HEK293 (cell line): ENCODE data around the gene FUT4.

ENCODE experiments used
- CTCF ChIP-seq: fragments of 450-650 bp; formaldehyde crosslinking; IDR thresholded peaks from 2 replicates; pipeline ENCODE4 v1.5.1; 2016; ENCODE audit warnings: missing biosample characterization, missing genetic modification characterization
- KLF9 ChIP-seq: fragments of 450-650 bp; formaldehyde crosslinking; IDR thresholded peaks from 2 replicates; pipeline ENCODE4 v1.5.1; 2016; ENCODE audit warnings: missing biosample characterization, missing genetic modification characterization, low read depth
- PBX3 ChIP-seq: sonication (generic); formaldehyde crosslinking; IDR thresholded peaks from 2 replicates; pipeline ENCODE4 v1.8.1; 2022; ENCODE audit warnings: mild to moderate bottlenecking, moderate library complexity, missing genetic modification reagents
- TCF7L2 ChIP-seq: IDR thresholded peaks from 2 replicates; pipeline ENCODE4 v1.6.1; 2011; ENCODE audit warnings: low read depth, mild to moderate bottlenecking, inconsistent platforms, low read length, moderate library complexity, borderline replicate concordance
- ZBTB11 ChIP-seq: fragments of 450-650 bp; formaldehyde crosslinking; conservative IDR thresholded peaks from 2 replicates; pipeline ENCODE4 v1.5.1; 2016; ENCODE audit warnings: low read depth, missing biosample characterization, missing genetic modification characterization
- ZBTB6 ChIP-seq: fragments of 450-650 bp; formaldehyde crosslinking; IDR thresholded peaks from 2 replicates; pipeline ENCODE4 v1.5.1; 2017; ENCODE audit warnings: missing biosample characterization, missing genetic modification characterization
- ZNF10 ChIP-seq: fragments of 450-650 bp; formaldehyde crosslinking; IDR thresholded peaks from 2 replicates; pipeline ENCODE4 v1.5.1; 2017; ENCODE audit warnings: missing biosample characterization, missing genetic modification characterization
- ZNF121 ChIP-seq: fragments of 450-650 bp; formaldehyde crosslinking; IDR thresholded peaks from 2 replicates; pipeline ENCODE4 v1.5.1; 2016; ENCODE audit warnings: missing biosample characterization, missing genetic modification characterization
- ZNF274 ChIP-seq, 2 experiments: fragments of 200-500 bp in 1 of 2; fragments of 450-650 bp in 1 of 2; sonication (Bioruptor generic) in 1 of 2; formaldehyde crosslinking in 1 of 2; IDR thresholded peaks; 2 replicates each; pipeline versions ENCODE4 v1.5.1 to v1.6.1; 2014 to 2016; ENCODE audit warnings: borderline replicate concordance in 1 of 2, inconsistent platforms in 1 of 2, low read length in 1 of 2, missing biosample characterization in 1 of 2, missing genetic modification characterization in 1 of 2
- ZNF324 ChIP-seq: fragments of 450-650 bp; formaldehyde crosslinking; IDR thresholded peaks from 2 replicates; pipeline ENCODE4 v1.5.1; 2016; ENCODE audit warnings: missing biosample characterization, missing genetic modification characterization
- ZNF366 ChIP-seq: fragments of 450-650 bp; formaldehyde crosslinking; conservative IDR thresholded peaks from 2 replicates; pipeline ENCODE4 v1.5.1; 2016; ENCODE audit warnings: missing biosample characterization, missing genetic modification characterization
- ZNF549 ChIP-seq: fragments of 450-650 bp; IDR thresholded peaks from 2 replicates; pipeline ENCODE4 v1.5.1; 2018; ENCODE audit warnings: missing biosample characterization, missing genetic modification characterization, mild to moderate bottlenecking, inconsistent platforms, moderate library complexity
- ZNF830 ChIP-seq: fragments of 450-650 bp; IDR thresholded peaks from 2 replicates; pipeline ENCODE4 v1.5.0; 2018; ENCODE audit warnings: missing biosample characterization, missing genetic modification characterization, low read depth, mild to moderate bottlenecking, moderate library complexity

GRCh38 chr11:94550513-94550912, 6.8 kb downstream of the FUT4 start:
- TF ChIP-seq ZBTB11 (tag by site-specific recombination) (no peak), PBX3 (CRISPR knock-in tag) (no peak), ZNF366 (tag by site-specific recombination) (no peak), CTCF (no peak), ZBTB6 (tag by site-specific recombination) (no peak), ZNF274 (IDR thresholded peaks at IDR 0.05; ENCODE audit: low read length) (no peak), ZNF274 (tag by site-specific recombination; IDR thresholded peaks at IDR 0.05; ENCODE audit: borderline replicate concordance) (no peak), ZNF549 (tag by site-specific recombination) (no peak), ZNF10 (tag by site-specific recombination) (no peak), ZNF830 (tag by site-specific recombination) (no peak), ZNF121 (tag by site-specific recombination) (no peak), ZNF324 (tag by site-specific recombination) (no peak), TCF7L2 (no peak), KLF9 (no peak)
